HFFc6 (cell line): ENCODE results near the gene NAA50. TPM values are rescaled to one million over a fixed set of nuclear protein-coding genes. Genes with fewer than 3 reads are reported as not detected.

Experiments used
- DNase-seq: peaks from one replicate; pipeline ENCODE4 v3.0.0-alpha.2; 2018
- H3K27ac Mint-ChIP-seq: 2 replicates; pipeline ENCODE4 v1.8.0; 2020; ENCODE audit warnings: mild to moderate bottlenecking, mixed read lengths
- H3K27me3 Mint-ChIP-seq: 2 replicates; pipeline ENCODE4 v1.8.0; 2021; ENCODE audit warnings: mild to moderate bottlenecking, moderate library complexity, mixed read lengths; ENCODE audit not compliant: insufficient read depth
- H3K36me3 Mint-ChIP-seq: 2 replicates; pipeline ENCODE4 v1.8.0; 2021; ENCODE audit warnings: low read depth, mixed read lengths
- H3K4me1 Mint-ChIP-seq: 2 replicates; pipeline ENCODE4 v1.8.0; 2020; ENCODE audit warnings: low read depth, mixed read lengths
- H3K4me3 Mint-ChIP-seq: 2 replicates; pipeline ENCODE4 v1.8.0; 2020; ENCODE audit warnings: mild to moderate bottlenecking, moderate library complexity, mixed read lengths
- H3K9me3 Mint-ChIP-seq: 2 replicates; pipeline ENCODE4 v1.8.0; 2020; ENCODE audit warnings: mild to moderate bottlenecking, mixed read lengths
- CTCF ChIP-seq: fragments of 200-600 bp; sonication (generic); IDR thresholded peaks from 2 replicates; pipeline ENCODE4 v1.5.0; 2021; ENCODE audit warnings: antibody characterized with exemption, mild to moderate bottlenecking
- total RNA-seq, 6 experiments: library from RNA; stranded (reverse); fragmentation: NEBNext Ultra II Directional; extraction: Animal tissue kit (Norgen Biotek cat#: 25700); gene quantifications; 2 replicates in 1 of 6; 3 replicates in 5 of 6; pipeline ENCODE4 v1.2.3, GENCODE V29; 2021

The NAA50 gene
- total RNA-seq, 6 experiments from 2014 or later = 146 to 178 (median 171) TPM

DNA sequence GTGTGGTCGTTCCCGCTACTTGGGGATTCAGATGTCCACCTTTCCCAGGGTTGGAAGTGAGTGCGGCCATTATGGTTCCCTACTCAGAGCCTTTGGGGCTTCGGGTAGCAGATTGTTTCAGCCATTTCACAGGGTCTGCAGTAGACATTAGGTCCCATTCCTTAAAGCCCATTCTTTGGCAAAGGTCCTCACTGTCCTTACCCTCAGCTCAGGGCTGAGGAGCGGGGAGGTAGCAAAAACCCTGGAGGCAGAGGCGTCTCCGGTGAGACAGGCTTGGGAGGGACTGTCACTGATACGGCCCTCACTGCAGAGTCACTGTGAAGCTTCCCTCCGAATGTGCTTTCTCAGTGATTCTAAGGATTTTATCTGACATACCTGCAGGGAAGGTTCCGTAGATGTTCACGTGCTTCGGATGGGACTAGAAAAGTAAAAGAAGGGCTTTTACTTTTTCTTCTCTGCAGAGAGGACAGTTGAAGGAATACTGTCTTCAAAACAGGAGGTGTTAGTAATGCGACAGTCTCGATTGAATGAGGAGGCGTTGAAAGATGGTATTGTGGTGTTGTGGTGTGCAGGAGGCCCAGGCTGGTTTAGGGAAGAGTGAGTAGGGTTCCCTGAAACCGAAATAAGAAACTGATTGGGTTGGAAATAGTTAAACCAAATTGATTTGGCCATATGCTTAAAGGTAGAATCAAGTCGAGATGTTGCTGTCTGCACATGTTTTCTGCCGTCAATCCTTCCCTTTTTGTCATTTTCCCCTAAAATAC lies 1.4 kb upstream of the NAA50 start:
- DNase-seq = no peak
- no peak for TF ChIP-seq CTCF
- Mint-ChIP-seq H3K4me3 (peak overlapping the region; percentile 91), H3K27ac (peak overlapping the region; percentile 100), H3K36me3 (peaks cover 11% of the 10 kb centered on the region), H3K27me3 (peaks cover 4% of the 10 kb centered on the region), H3K9me3 (no peaks in the 10 kb centered on the region), H3K4me1 (peaks cover 52% of the 10 kb centered on the region)

- peak; percentile 90 for DNase-seq
- H3K9me3 Mint-ChIP-seq = no peaks in the 10 kb centered on the region
- peaks cover 12% of the 10 kb centered on the region for H3K36me3 Mint-ChIP-seq
- no peak for TF ChIP-seq CTCF
- peak within 1 kb of the TSS; percentile 100 for H3K27ac Mint-ChIP-seq
- H3K4me3 Mint-ChIP-seq = peak within 1 kb of the TSS; percentile 91
- peaks cover 60% of the 10 kb centered on the region for H3K4me1 Mint-ChIP-seq
- peaks cover 4% of the 10 kb centered on the region for H3K27me3 Mint-ChIP-seq
Measured at GRCh38 chr3:113746548-113747282, 666 bp upstream of the NAA50 start, which contains the start of gene ATP6V1A. Gene ATP6V1A (plus strand): TSS chr3:113747035. CDS start chr3:113778754, 31,719 bp downstream.

DNA sequence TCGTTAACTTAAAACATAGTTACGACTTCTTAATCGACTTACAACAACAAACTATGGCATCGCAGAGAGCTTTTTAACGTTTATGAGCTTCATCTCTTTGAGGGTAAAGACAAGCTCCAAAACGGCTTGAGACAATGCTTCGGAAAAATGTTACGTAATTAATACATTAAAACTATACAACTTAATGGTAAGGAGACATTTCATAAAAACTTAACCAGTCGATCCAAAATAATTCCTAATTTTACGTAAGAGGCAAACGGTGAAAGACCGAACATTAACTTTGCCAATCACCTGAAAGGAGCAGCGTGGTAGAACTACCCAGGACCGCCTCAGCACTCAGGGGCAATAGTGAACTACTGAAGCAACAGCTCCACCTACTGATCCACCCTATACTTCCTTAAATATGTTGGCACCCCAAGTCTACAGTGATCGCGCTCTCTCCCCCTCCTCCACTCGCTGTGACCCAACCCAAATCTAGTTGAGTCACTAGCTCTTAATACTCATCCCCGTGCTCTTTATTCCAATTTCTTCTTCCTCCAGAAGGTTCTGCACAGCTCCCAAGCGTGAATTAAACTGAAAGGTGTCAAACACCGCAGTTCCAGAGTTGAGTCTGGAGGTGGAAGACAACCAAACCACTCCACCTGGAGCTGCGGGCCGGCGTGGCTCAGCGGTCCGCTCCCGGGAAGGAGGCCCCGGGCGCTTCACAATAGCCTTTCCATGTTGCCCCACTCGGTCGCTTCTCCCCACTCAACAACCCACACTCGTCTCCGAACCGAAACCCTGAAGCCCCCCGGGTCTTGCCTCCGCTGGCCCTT lies 901 bp downstream of the NAA50 start:
- H3K36me3 Mint-ChIP-seq = peaks cover 16% of the 10 kb centered on the region
- peak; percentile 76 for TF ChIP-seq CTCF
- H3K9me3 Mint-ChIP-seq = no peaks in the 10 kb centered on the region
- DNase-seq = peak; percentile 90
- peak overlapping the region; percentile 100 for H3K27ac Mint-ChIP-seq
- peaks cover 74% of the 10 kb centered on the region for H3K4me1 Mint-ChIP-seq
- H3K27me3 Mint-ChIP-seq = peaks cover 4% of the 10 kb centered on the region
- H3K4me3 Mint-ChIP-seq = peak overlapping the region; percentile 91

- no peak for DNase-seq
- H3K9me3 Mint-ChIP-seq = no peaks in the 10 kb centered on the region
- H3K4me3 Mint-ChIP-seq = peak overlapping the region; percentile 91
- H3K4me1 Mint-ChIP-seq = peaks cover 75% of the 10 kb centered on the region
- peaks cover 4% of the 10 kb centered on the region for H3K27me3 Mint-ChIP-seq
- H3K27ac Mint-ChIP-seq = peak overlapping the region; percentile 100
- TF ChIP-seq CTCF = no peak
- H3K36me3 Mint-ChIP-seq = peaks cover 16% of the 10 kb centered on the region
Measured at GRCh38 chr3:113743006-113743630, 2.9 kb downstream of the NAA50 start.

- Mint-ChIP-seq H3K27ac (peak overlapping the region; percentile 67), H3K4me1 (peaks cover 82% of the 10 kb centered on the region), H3K9me3 (no peaks in the 10 kb centered on the region), H3K27me3 (peaks cover 4% of the 10 kb centered on the region), H3K36me3 (peaks cover 16% of the 10 kb centered on the region), H3K4me3 (peak overlapping the region; percentile 6; the same call in 1 of the 2 replicates)
- DNase-seq = no peak
- no peak for TF ChIP-seq CTCF
Measured at GRCh38 chr3:113741620-113742019, 4.4 kb downstream of the NAA50 start.
